Activated T-cell treated with anti-CD3 and anti-CD28 coated beads, Interleukin-2, amount 50 U/mL, for 72 hours (primary cell): ENCODE measurements around the gene SEC16A. TPM values are rescaled to one million over a fixed set of nuclear protein-coding genes. Genes with fewer than 3 reads are reported as not detected.
"Not testable (repeated sequence)": the region's sequence is repeated elsewhere in the genome, so short reads cannot be mapped to it uniquely, and the experiment has no call there.

Experiments used
- ATAC-seq, 2 donors: fragments of 150-1000 bp; cut with Tn5 transposase; replicated peaks in 1 of 2; 2 replicates each; pipeline ENCODE4 v1.10.0; 2021; ENCODE audit warnings: moderate library complexity in 2 of 2, mild to moderate bottlenecking in 1 of 2
- DNase-seq, 2 donors: peaks; one replicate each; pipeline ENCODE4 v3.0.0; 2021 to 2022; ENCODE audit warnings: mixed read lengths in 1 of 2
- H3K27ac Mint-ChIP-seq: one replicate; pipeline ENCODE4 v1.8.0; 2022; ENCODE audit warnings: mild to moderate bottlenecking, moderate library complexity, mixed read lengths
- H3K27me3 Mint-ChIP-seq: one replicate; pipeline ENCODE4 v1.8.0; 2022; ENCODE audit warnings: low read depth, mixed read lengths
- H3K36me3 Mint-ChIP-seq, 2 donors: one replicate each; pipeline ENCODE4 v1.8.0; 2022; ENCODE audit warnings: mixed read lengths in 2 of 2, mild to moderate bottlenecking in 1 of 2; ENCODE audit not compliant: insufficient read depth in 2 of 2
- H3K4me1 Mint-ChIP-seq: one replicate; pipeline ENCODE4 v1.8.0; 2022; ENCODE audit warnings: low read depth, mixed read lengths
- H3K4me3 Mint-ChIP-seq, 2 donors: one replicate each; pipeline ENCODE4 v1.8.0; 2022; ENCODE audit warnings: mild to moderate bottlenecking in 2 of 2, mixed read lengths in 2 of 2, moderate library complexity in 2 of 2
- H3K9me3 Mint-ChIP-seq, 2 donors: one replicate each; pipeline ENCODE4 v1.8.0; 2022; ENCODE audit warnings: mixed read lengths in 2 of 2
- total RNA-seq, 2 donors: library from RNA; stranded (reverse); gene quantifications; one replicate each; pipeline ENCODE4 v1.2.3, GENCODE V29; 2022

Gene SEC16A
- total RNA-seq, 2 donors from 2014 or later: 69.5 to 74.5 TPM

DNA sequence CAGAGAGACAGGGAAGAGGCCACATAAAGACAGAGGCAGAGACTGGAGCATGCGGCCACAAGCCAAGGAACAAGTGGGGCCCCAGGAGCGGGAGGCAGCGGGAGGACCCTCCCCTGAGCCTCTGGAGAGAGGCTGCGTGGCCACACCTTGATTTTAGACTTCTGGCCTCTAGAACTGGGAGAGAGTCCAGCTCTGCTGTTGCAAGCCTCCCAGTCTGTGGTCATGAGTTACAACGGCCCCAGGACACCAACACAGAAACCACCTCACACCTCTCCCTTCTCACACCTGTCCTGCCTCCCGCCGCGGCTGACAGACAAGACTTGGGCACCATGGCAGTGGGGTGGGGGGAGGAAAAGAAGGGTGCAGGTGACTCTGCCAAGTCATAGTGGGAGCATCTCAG is 45.4 kb downstream of the SEC16A start:
- no peaks in the 10 kb centered on the region for H3K9me3 Mint-ChIP-seq
- peaks cover 2 to 3% of the 10 kb centered on the region in 2 donors for H3K36me3 Mint-ChIP-seq
- no peak for DNase-seq
- no peaks in the 10 kb centered on the region for H3K27me3 Mint-ChIP-seq
- no peak for ATAC-seq
- H3K27ac Mint-ChIP-seq: peak overlapping the region; percentile 66
- H3K4me1 Mint-ChIP-seq: peaks cover 21% of the 10 kb centered on the region
- H3K4me3 Mint-ChIP-seq: peak overlapping the region; percentile 79 to 89

DNA sequence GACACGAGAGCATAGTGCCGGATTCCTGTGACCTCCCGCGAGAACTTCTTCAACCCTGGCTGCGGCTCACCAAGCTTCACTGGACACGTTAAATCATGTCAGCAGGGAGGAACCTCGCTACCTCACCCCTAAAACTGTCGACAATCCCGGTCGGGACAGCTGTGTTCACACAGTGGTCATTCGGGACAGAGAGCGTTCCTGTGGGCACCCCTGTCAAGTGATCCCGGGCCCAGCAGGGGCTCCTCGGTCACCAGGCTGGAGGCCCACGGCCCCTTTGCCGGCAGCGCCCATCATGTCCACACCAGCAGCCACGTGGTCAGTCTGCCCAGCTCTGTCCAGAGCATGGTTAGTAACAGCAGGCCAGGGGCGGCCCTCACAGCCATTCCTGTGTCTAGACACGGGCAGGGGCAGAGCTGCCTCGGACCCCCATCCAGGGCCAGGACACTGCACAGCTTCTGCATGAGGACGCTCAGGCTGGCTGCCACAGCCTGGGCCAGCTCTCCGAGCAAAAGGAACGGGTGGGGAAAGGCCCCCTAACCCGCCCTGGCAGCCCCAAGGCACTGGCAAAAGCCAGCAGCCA is 46.7 kb downstream of the SEC16A start:
- no peaks in the 10 kb centered on the region for H3K9me3 Mint-ChIP-seq
- no peak overlapping the region for H3K27ac Mint-ChIP-seq
- H3K4me1 Mint-ChIP-seq: peaks cover 21% of the 10 kb centered on the region
- no peaks in the 10 kb centered on the region for H3K27me3 Mint-ChIP-seq
- peaks cover 1 to 2% of the 10 kb centered on the region in 2 donors for H3K36me3 Mint-ChIP-seq
- no peak for DNase-seq
- ATAC-seq: no peak
- H3K4me3 Mint-ChIP-seq: peak overlapping the region; percentile 79 to 89

GRCh38 chr9:136434580-136435169 is 48.2 kb downstream of the SEC16A start:
- Mint-ChIP-seq H3K36me3 (peaks cover 1 to 2% of the 10 kb centered on the region in 2 donors), H3K4me3 (no peak overlapping the region), H3K4me1 (peaks cover 21% of the 10 kb centered on the region), H3K9me3 (no peaks in the 10 kb centered on the region), H3K27me3 (no peaks in the 10 kb centered on the region), H3K27ac (no peak overlapping the region)
- ATAC-seq: no peak
- DNase-seq: no peak

GRCh38 chr9:136433849-136434579 is 48.8 kb downstream of the SEC16A start:
- no peaks in the 10 kb centered on the region for H3K9me3 Mint-ChIP-seq
- DNase-seq (no peak), ATAC-seq (no peak)
- peaks cover 21% of the 10 kb centered on the region for H3K4me1 Mint-ChIP-seq
- H3K36me3 Mint-ChIP-seq: peaks cover 1 to 2% of the 10 kb centered on the region in 2 donors
- no peaks in the 10 kb centered on the region for H3K27me3 Mint-ChIP-seq
- H3K27ac Mint-ChIP-seq: no peak overlapping the region
- H3K4me3 Mint-ChIP-seq: no peak overlapping the region

GRCh38 chr9:136433043-136433715 is 49.7 kb downstream of the SEC16A start:
- H3K4me3 Mint-ChIP-seq: no peak overlapping the region
- H3K9me3 Mint-ChIP-seq: no peaks in the 10 kb centered on the region
- H3K27ac Mint-ChIP-seq: no peak overlapping the region

GRCh38 chr9:136432591-136432990 is 50.2 kb downstream of the SEC16A start:
- peaks cover 13% of the 10 kb centered on the region for H3K4me1 Mint-ChIP-seq
- peaks cover 0 to 2% of the 10 kb centered on the region in 2 donors for H3K36me3 Mint-ChIP-seq
- no peak for DNase-seq
- H3K4me3 Mint-ChIP-seq: no peak overlapping the region
- no peaks in the 10 kb centered on the region for H3K27me3 Mint-ChIP-seq
- ATAC-seq: no peak
- no peaks in the 10 kb centered on the region for H3K9me3 Mint-ChIP-seq
- H3K27ac Mint-ChIP-seq: no peak overlapping the region

More at GRCh38 chr9:136433043-136433715, 49.7 kb downstream of the SEC16A start:
- Mint-ChIP-seq H3K36me3 (peaks cover 0 to 2% of the 10 kb centered on the region in 2 donors), H3K27me3 (no peaks in the 10 kb centered on the region), H3K4me1 (peaks cover 19% of the 10 kb centered on the region)
- no peak for ATAC-seq
- DNase-seq: no peak

DNA sequence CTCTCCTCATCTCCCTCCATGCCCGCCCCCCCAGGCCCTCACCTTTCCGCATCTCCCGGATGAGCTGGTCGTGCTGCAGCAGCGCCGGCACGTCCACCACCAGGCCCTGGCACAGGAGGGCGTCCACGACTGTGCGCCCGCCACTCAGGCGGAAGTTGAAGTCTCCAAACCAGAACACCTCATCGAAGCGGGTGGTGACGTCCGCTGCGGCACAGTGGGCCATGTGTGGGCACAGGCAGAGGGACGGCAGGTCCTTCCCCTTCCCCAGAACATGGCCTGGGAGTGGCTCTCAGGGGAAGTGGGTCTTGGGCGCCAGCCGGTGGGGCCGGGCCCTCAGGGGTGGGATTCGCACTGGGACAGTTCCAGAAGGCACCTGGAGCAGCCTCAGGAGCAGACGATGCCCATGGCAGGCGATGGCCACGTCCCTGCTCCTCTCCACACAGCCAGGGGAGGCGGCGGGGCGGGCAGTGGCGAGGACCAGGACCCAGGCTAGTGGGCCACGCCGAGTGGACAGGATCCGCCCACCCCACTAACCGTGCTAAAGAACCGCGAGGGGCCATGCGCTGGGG is 51.0 kb downstream of the SEC16A start:
- Mint-ChIP-seq H3K27me3 (no peaks in the 10 kb centered on the region), H3K4me1 (peaks cover 5% of the 10 kb centered on the region), H3K9me3 (no peaks in the 10 kb centered on the region), H3K4me3 (no peak overlapping the region), H3K27ac (no peak overlapping the region), H3K36me3 (no peaks in the 10 kb centered on the region)
- ATAC-seq (no peak), DNase-seq (no peak)

DNA sequence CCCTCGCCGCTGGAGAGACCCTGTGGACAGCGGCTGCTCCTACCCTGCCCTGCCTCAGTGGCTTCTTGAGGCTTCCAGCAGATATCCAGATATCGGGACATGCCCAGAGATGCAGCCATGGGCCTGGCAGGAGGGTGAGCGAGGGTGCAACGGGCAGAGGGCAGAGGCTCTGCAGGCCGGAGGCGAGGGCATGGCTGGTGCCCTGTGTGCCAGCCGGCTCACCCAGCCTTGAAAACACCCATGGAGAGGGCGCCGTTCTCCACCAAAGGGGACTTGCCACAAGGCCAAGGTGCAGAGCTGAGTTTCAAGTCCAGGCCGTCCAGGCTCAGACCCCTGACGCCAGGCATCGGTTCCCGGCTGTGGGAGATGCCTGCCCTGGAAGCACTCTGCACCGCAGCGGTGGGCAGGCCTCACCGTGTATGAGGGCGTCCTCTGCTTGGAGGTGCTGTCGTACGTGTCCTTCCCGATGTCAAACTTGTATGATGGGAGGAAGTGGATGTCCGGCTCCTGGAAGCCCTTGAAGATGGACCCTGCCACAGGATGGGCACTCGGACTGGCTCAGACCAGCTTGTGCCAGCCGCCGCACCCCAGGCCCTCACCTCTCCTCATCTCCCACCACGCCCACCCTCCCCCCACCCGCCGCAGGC is 52.1 kb downstream of the SEC16A start:
- Mint-ChIP-seq H3K27ac (no peak overlapping the region), H3K36me3 (no peaks in the 10 kb centered on the region), H3K4me3 (no peak overlapping the region), H3K9me3 (no peaks in the 10 kb centered on the region), H3K27me3 (no peaks in the 10 kb centered on the region), H3K4me1 (peaks cover 5% of the 10 kb centered on the region)
- ATAC-seq (no peak), DNase-seq (no peak)

DNA sequence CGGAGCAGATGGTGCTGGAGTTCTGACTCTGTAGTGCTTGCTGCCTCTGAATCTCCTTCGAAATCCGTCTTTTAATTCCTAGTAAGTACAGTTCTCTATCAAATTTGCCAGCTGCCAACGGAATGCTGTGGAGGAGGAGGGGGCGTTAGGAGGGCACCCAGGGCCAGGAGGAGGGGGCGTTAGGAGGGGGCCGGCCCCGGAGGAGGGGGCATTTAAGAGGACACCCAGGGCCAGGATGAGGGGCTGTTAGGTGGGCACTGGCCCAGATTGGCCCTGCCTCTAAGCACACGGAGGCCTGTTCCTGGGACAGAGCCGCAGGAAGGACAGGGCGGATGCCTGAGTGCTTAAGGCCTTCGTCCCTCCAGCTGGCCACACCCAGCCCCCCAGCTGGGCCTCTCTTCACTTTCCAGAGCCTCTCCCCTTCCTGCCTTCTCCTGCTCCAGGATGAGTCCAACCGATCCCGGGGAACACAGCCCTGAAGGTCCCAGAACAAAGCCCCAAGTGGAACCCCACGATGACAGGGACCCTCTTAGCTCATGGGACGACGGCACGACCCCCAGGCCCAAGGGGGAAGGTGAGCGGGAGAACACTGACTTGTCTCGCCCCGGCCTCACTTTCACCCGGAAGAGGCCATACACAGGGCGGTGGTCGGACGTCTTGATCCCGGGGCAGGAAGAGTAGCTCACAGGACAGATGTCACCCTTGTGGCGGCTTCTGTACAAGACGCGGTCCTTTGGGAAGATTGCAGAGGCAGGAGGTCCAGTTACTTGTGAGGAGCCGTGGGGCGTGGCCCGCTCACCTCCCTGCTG is 53.0 kb downstream of the SEC16A start:
- peaks cover 0 to 1% of the 10 kb centered on the region in 2 donors for H3K36me3 Mint-ChIP-seq
- H3K27ac Mint-ChIP-seq: no peak overlapping the region
- ATAC-seq: no peak
- peaks cover 13% of the 10 kb centered on the region for H3K4me1 Mint-ChIP-seq
- no peaks in the 10 kb centered on the region for H3K9me3 Mint-ChIP-seq
- H3K4me3 Mint-ChIP-seq: no peak overlapping the region
- DNase-seq: no peak
- no peaks in the 10 kb centered on the region for H3K27me3 Mint-ChIP-seq

GRCh38 chr9:136429075-136429628 is 53.7 kb downstream of the SEC16A start:
- Mint-ChIP-seq H3K27ac (no peak overlapping the region), H3K36me3 (peaks cover 0 to 1% of the 10 kb centered on the region in 2 donors)

DNA sequence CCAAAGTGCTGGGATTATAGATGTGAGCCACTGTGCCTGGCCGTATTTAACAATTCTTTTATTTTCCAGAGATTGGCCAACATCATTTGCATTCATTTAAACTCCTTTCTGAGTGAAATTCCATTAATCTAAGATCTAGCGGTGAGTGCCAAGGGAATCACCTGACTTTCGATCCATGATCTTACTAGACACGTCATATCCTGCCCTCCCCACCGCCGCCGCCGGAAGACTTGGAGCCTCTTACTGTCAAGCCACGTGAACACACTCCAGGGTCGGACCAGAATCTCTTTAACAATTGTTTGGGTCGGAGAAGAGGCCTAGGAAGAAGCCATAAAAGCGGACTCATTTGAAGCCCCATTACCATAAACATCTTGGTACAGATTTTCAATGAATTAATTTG is 56.1 kb downstream of the SEC16A start:
- Mint-ChIP-seq H3K4me1 (peaks cover 14% of the 10 kb centered on the region), H3K27ac (no peak overlapping the region), H3K27me3 (no peaks in the 10 kb centered on the region), H3K9me3 (no peaks in the 10 kb centered on the region), H3K4me3 (no peak overlapping the region), H3K36me3 (peaks cover 1 to 3% of the 10 kb centered on the region in 2 donors)
- ATAC-seq (no peak), DNase-seq (no peak)

More at GRCh38 chr9:136429075-136429628, 53.7 kb downstream of the SEC16A start:
- Mint-ChIP-seq H3K4me3 (no peak overlapping the region), H3K4me1 (peaks cover 14% of the 10 kb centered on the region), H3K9me3 (no peaks in the 10 kb centered on the region), H3K27me3 (no peaks in the 10 kb centered on the region)
- ATAC-seq (no peak), DNase-seq (no peak)

DNA sequence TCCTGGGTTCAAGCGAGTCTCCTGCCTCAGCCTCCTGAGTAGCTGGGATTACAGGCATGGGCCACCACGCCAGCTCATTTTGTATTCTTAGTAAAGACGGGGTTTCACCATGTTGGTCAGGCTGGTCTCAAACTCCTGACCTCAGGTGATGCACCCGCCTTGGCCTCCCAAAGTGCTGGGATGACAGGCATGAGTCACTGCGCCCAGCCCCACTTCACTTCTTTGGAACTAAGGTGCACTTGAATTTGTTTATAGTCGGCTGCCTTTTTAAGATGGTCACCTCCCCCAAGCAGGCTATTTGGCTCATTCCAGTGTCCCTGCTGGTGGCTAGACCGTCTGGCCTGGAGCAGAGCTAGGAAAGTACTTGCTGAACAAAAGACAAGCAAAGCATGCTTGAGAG is 57.5 kb downstream of the SEC16A start:
- H3K27me3 Mint-ChIP-seq, H3K9me3 Mint-ChIP-seq, H3K4me3 Mint-ChIP-seq, H3K27ac Mint-ChIP-seq, H3K36me3 Mint-ChIP-seq: not testable (repeated sequence)
- ATAC-seq (peak; percentile 20 to 34), DNase-seq (peak in 1 of 2 donors; percentile 30)
- H3K4me1 Mint-ChIP-seq: peaks cover 14% of the 10 kb centered on the region
